SK-N-SH (cell line): ENCODE results near the gene CBX1. TPM values are rescaled to one million over a fixed set of nuclear protein-coding genes. Genes with fewer than 3 reads are reported as not detected.

Experiments
- CTCF ChIA-PET: fragments of 300-600, 350-600 bp; formaldehyde crosslinking; extraction: SDS; loops from one replicate; lab custom pipeline; 2021; lab: Yijun Ruan, JAX
- POLR2A ChIA-PET: fragments of 350-600 bp; sonication (Branson Sonifier 250); formaldehyde crosslinking; extraction: SDS; loops from one replicate; lab custom pipeline; 2020; ENCODE audit warnings: antibody characterized with exemption, inconsistent platforms; lab: Yijun Ruan, JAX
- DNase-seq: peaks from one replicate; pipeline ENCODE4 v3.0.0; 2012
- H2AFZ ChIP-seq: fragments of 200-600 bp; sonication (generic); 2 replicates; pipeline ENCODE4 v1.8.1; 2016; ENCODE audit warnings: antibody characterized with exemption, mild to moderate bottlenecking, low read depth
- H3F3A ChIP-seq: fragments of 200-600 bp; sonication (generic); replicated peaks from 2 replicates; pipeline ENCODE3; 2016; ENCODE audit warnings: antibody characterized with exemption, mild to moderate bottlenecking; ENCODE audit not compliant: insufficient read depth
- H3K27ac ChIP-seq, 2 experiments: fragments of 200-500 bp in 1 of 2; fragments of 200-600 bp in 1 of 2; sonication (Bioruptor generic) in 1 of 2; sonication (generic), shearing (Covaris generic) in 1 of 2; 2 replicates each; pipeline versions ENCODE4 v1.5.1 to v1.6.1; 2014 to 2016; ENCODE audit warnings: low read depth in 2 of 2, inconsistent platforms in 1 of 2, low read length in 1 of 2, mild to moderate bottlenecking in 1 of 2, mixed read lengths in 1 of 2
- H3K27me3 ChIP-seq: fragments of 200-600 bp; sonication (generic), shearing (Covaris generic); 2 replicates; pipeline ENCODE4 v1.6.1; 2016; ENCODE audit warnings: mixed run types; ENCODE audit not compliant: insufficient read depth
- H3K36me3 ChIP-seq, 2 experiments: fragments of 200-500 bp in 1 of 2; fragments of 200-600 bp in 1 of 2; sonication (Bioruptor generic) in 1 of 2; sonication (generic) in 1 of 2; replicated peaks in 1 of 2; 2 replicates each; pipeline versions ENCODE3 to v1.5.1; 2014 to 2016; ENCODE audit warnings: low read length in 1 of 2, mild to moderate bottlenecking in 1 of 2; ENCODE audit not compliant: insufficient read depth in 2 of 2, control insufficient read depth in 1 of 2
- H3K4me1 ChIP-seq, 2 experiments: fragments of 200-500 bp in 1 of 2; fragments of 200-600 bp in 1 of 2; sonication (Bioruptor generic) in 1 of 2; sonication (generic), shearing (Covaris generic) in 1 of 2; 2 replicates each; pipeline versions ENCODE4 v1.5.1 to v1.6.1; 2014 to 2016; ENCODE audit warnings: low read depth in 1 of 2, low read length in 1 of 2, mixed run types in 1 of 2; ENCODE audit not compliant: insufficient read depth in 2 of 2, control insufficient read depth in 1 of 2
- H3K4me2 ChIP-seq: fragments of 200-600 bp; sonication (generic), shearing (Covaris generic); 2 replicates; pipeline ENCODE4 v1.6.1; 2017; ENCODE audit warnings: mixed run types
- H3K4me3 ChIP-seq, 2 experiments: fragments of 200-500 bp in 1 of 2; fragments of 200-600 bp in 1 of 2; sonication (Bioruptor generic) in 1 of 2; sonication (generic), shearing (Covaris generic) in 1 of 2; 2 replicates each; pipeline versions ENCODE4 v1.5.1 to v1.8.1; 2014 to 2016; ENCODE audit warnings: low read depth in 2 of 2, inconsistent platforms in 1 of 2, low read length in 1 of 2, mild to moderate bottlenecking in 1 of 2, mixed read lengths in 1 of 2, moderate library complexity in 1 of 2
- H3K79me2 ChIP-seq: fragments of 200-600 bp; sonication (generic); 2 replicates; pipeline ENCODE4 v1.8.1; 2017; ENCODE audit warnings: mild to moderate bottlenecking; ENCODE audit not compliant: insufficient read depth
- H3K9ac ChIP-seq: fragments of 200-600 bp; sonication (generic); 2 replicates; pipeline ENCODE4 v1.6.1; 2017; ENCODE audit warnings: mixed run types
- H3K9me2 ChIP-seq: fragments of 200-600 bp; sonication (generic); 2 replicates; pipeline ENCODE4 v1.6.1; 2017; ENCODE audit warnings: mixed run types
- H3K9me3 ChIP-seq: fragments of 200-600 bp; sonication (generic); 2 replicates; pipeline ENCODE4 v1.6.1; 2017; ENCODE audit warnings: mixed run types, mild to moderate bottlenecking, moderate library complexity
- H4K20me1 ChIP-seq: fragments of 200-600 bp; sonication (generic); 2 replicates; pipeline ENCODE4 v1.6.1; 2017; ENCODE audit warnings: mild to moderate bottlenecking, mixed run types; ENCODE audit not compliant: insufficient read depth
- CHD2 ChIP-seq: fragments of 150-350 bp; IDR thresholded peaks from 2 replicates; pipeline ENCODE4 v1.6.1; 2018; ENCODE audit warnings: low read length; ENCODE audit not compliant: partially characterized antibody
- EZH2phosphoT487 ChIP-seq: fragments of 200-600 bp; sonication (generic); IDR thresholded peaks from 2 replicates; pipeline ENCODE4 v1.6.1; 2017; ENCODE audit warnings: low read depth, mixed run types, mild to moderate bottlenecking, antibody characterized with exemption, moderate library complexity, borderline replicate concordance
- FOSL2 ChIP-seq: IDR thresholded peaks from 2 replicates; pipeline ENCODE4 v1.4.0; 2012; ENCODE audit warnings: low read depth, mild to moderate bottlenecking, moderate library complexity, borderline replicate concordance
- FOXM1 ChIP-seq: IDR thresholded peaks from 2 replicates; pipeline ENCODE4 v1.4.0; 2012; ENCODE audit warnings: low read depth, mild to moderate bottlenecking
- GATA2 ChIP-seq: sonication (generic); formaldehyde crosslinking; IDR thresholded peaks from 2 replicates; pipeline ENCODE4 v1.5.0; 2020; ENCODE audit warnings: mild to moderate bottlenecking, missing genetic modification reagents
- JUND ChIP-seq: IDR thresholded peaks from 2 replicates; pipeline ENCODE4 v1.4.0; 2012
- MXI1 ChIP-seq: IDR thresholded peaks from 2 replicates; pipeline ENCODE4 v1.6.1; 2012; ENCODE audit warnings: mild to moderate bottlenecking, low read depth, low read length, improper control_type of control experiment
- NRF1 ChIP-seq: IDR thresholded peaks from 2 replicates; pipeline ENCODE4 v1.6.1; 2012; ENCODE audit warnings: low read depth, mild to moderate bottlenecking, low read length
- POLR2AphosphoS5 ChIP-seq: IDR thresholded peaks from 2 replicates; pipeline ENCODE4 v1.6.1; 2012; ENCODE audit warnings: low read depth, low read length
- RAD21 ChIP-seq: IDR thresholded peaks from 2 replicates; pipeline ENCODE4 v1.6.1; 2012; ENCODE audit warnings: mild to moderate bottlenecking, low read length
- RCOR1 ChIP-seq: fragments of 150-350 bp; IDR thresholded peaks from 2 replicates; pipeline ENCODE4 v1.6.1; 2017; ENCODE audit warnings: antibody characterized with exemption, low read length
- RFX5 ChIP-seq: IDR thresholded peaks from 2 replicates; pipeline ENCODE4 v1.6.1; 2012; ENCODE audit warnings: mild to moderate bottlenecking, improper control_type of control experiment, low read length
- SMC3 ChIP-seq: IDR thresholded peaks from 2 replicates; pipeline ENCODE4 v1.6.1; 2012; ENCODE audit warnings: low read depth, low read length, improper control_type of control experiment
- TAF1 ChIP-seq: IDR thresholded peaks from 2 replicates; pipeline ENCODE4 v1.6.1; 2012; ENCODE audit warnings: low read depth, mild to moderate bottlenecking, low read length, moderate library complexity, borderline replicate concordance
- TEAD4 ChIP-seq: IDR thresholded peaks from 2 replicates; pipeline ENCODE4 v1.4.0; 2012; ENCODE audit warnings: mild to moderate bottlenecking, borderline replicate concordance; ENCODE audit not compliant: insufficient read depth
- WGBS: methylation state at CpG from one replicate; pipeline ENCODE4 v1.1.6; 2017; ENCODE audit warnings: low lambda C conversion rate; 5-methylcytosine and 5-hydroxymethylcytosine counted together
- polyA plus RNA-seq, 3 experiments: library from polyadenylated mRNA; depleted of rRNA; stranded (reverse); fragments of >200 nt; gene quantifications; 2 replicates each; pipeline ENCODE4 v1.2.3, GENCODE V29; 2012
- TF ChIP-seq, protein P1 (sequence below): fragments of 150-350 bp; IDR thresholded peaks from 2 replicates; pipeline ENCODE4 v1.6.1; 2016; ENCODE audit warnings: mild to moderate bottlenecking, low read depth, low read length
- TF ChIP-seq, protein P2 (sequence below): fragments of 150-350 bp; IDR thresholded peaks from 2 replicates; pipeline ENCODE4 v1.6.1; 2017; ENCODE audit warnings: antibody characterized with exemption, low read length, low read depth, borderline replicate concordance
- TF ChIP-seq, protein P3 (sequence below): IDR thresholded peaks from 2 replicates; pipeline ENCODE4 v1.4.0; 2012; ENCODE audit warnings: low read depth, borderline replicate concordance
- TF ChIP-seq, protein P4 (sequence below): IDR thresholded peaks from 2 replicates; pipeline ENCODE4; 2012
- TF ChIP-seq, protein P5 (sequence below): fragments of 200-600 bp; sonication (generic); IDR thresholded peaks from 2 replicates; pipeline ENCODE4 v1.6.1; 2017; ENCODE audit warnings: antibody characterized with exemption, mild to moderate bottlenecking, moderate library complexity

The CBX1 gene
- polyA plus RNA-seq, 1 of the 3 experiments (the other 2 are of a cell fraction) = 102 TPM

DNA sequence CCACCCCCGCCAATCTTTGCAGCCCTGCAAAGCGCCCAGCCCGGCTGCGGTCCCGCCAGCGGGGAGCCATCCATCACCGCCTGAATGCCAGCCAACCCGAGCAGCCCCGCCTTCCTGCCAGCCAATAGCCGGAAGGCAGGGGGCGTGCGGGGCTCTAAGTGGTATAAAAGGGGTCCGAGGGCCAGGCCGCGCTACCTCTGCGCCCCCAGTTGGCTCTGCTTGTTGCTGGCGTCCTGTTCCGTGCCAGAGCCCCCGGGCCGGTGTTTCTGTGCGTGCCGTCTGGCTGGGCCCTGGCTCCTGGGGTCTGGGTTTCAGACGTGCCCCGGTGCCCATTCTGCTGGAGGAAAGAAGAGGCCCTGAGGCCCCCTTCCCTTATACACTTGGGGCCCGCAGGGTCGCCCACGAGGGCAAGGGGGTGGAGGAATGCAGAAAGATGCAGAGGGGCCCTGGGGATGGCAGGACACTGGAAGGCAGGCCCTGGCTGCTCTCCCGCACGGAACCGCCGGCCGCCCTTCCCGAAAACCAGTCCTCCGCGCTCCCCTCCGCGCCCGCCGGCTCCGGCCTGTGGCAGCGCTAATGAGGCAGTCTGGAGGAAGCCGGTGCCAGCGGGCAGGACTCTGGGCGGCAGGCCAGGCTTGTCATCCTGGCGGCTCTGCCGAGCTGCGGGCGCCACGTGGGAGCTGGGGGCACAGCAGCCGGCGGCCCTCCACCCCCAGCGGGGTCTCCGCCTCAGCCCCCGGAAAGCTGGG is 77.7 kb downstream of the CBX1 start (continued):
- TF ChIP-seq RAD21 (peak; percentile 37), CHD2 (peak; percentile 40), NRF1 (no peak), TEAD4 (0 out of 2 replicates have a peak, but pooled peaks have one; percentile 45), RCOR1 (peak; percentile 62), RFX5 (0 out of 2 replicates have a peak, but pooled peaks have one; percentile 53), FOXM1 (no peak), EZH2phosphoT487 (no peak), TAF1 (peak; percentile 16; the same call in 1 of the 2 replicates), FOSL2 (no peak)
- TF ChIP-seq, protein P1, sequence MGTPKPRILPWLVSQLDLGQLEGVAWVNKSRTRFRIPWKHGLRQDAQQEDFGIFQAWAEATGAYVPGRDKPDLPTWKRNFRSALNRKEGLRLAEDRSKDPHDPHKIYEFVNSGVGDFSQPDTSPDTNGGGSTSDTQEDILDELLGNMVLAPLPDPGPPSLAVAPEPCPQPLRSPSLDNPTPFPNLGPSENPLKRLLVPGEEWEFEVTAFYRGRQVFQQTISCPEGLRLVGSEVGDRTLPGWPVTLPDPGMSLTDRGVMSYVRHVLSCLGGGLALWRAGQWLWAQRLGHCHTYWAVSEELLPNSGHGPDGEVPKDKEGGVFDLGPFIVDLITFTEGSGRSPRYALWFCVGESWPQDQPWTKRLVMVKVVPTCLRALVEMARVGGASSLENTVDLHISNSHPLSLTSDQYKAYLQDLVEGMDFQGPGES = no peak
- TF ChIP-seq, protein P2, sequence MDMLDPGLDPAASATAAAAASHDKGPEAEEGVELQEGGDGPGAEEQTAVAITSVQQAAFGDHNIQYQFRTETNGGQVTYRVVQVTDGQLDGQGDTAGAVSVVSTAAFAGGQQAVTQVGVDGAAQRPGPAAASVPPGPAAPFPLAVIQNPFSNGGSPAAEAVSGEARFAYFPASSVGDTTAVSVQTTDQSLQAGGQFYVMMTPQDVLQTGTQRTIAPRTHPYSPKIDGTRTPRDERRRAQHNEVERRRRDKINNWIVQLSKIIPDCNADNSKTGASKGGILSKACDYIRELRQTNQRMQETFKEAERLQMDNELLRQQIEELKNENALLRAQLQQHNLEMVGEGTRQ = no peak

DNA sequence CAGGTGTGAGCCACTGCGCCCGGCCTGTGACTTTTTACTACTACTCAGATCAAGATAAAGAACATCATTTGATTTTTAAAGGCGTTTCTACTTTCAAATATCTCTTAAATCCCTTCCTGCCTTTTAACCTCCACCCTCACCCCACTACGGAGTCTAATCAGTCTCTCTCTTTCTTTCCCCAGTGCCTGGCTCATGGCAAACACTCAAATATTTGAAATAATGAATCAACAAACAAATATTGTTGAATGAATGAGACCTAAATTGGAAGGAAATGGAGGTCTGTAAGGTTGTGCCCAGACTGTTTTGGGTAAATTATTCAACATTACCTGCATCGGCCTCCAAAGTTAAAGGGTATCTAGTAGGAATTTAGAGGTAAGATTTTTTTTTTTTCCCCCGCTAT is 78.4 kb downstream of the CBX1 start:
- no peak overlapping the region for H3K9ac ChIP-seq
- no peak overlapping the region for H3K4me3 ChIP-seq
- no peaks in the 10 kb centered on the region for H3K36me3 ChIP-seq
- peaks cover 46% of the 10 kb centered on the region for H3F3A ChIP-seq
- H3K9me2 ChIP-seq = no peaks in the 10 kb centered on the region
- peak overlapping the region; percentile 100 for H3K4me2 ChIP-seq
- H3K79me2 ChIP-seq = no peaks in the 10 kb centered on the region
- peaks cover 25 to 36% of the 10 kb centered on the region in 2 experiments; a peak in 3 of 4 replicates for H3K4me1 ChIP-seq
- H3K27ac ChIP-seq = peak overlapping the region in 1 of 2 experiments; percentile 88; a peak in 1 of 4 replicates
- H3K27me3 ChIP-seq = no peaks in the 10 kb centered on the region
- H3K9me3 ChIP-seq = no peaks in the 10 kb centered on the region
- DNase-seq = peak; percentile 3
- peak overlapping the region; percentile 95; the same call in 1 of the 2 replicates for H2AFZ ChIP-seq
- POLR2A ChIA-PET = no interaction called here
- H4K20me1 ChIP-seq = no peaks in the 10 kb centered on the region
- CTCF ChIA-PET = interaction anchor here (14.6 to 31.3 kb wide), 3 partner anchors 36 to 72 kb away, joined by 496 to 1752 read pairs (median 1200); partner anchors contain the start of genes CDK5RAP3, NFE2L1, PNPO and PRR15L
- WGBS = 65% methylated on average over 6 of the region's 6 CpGs
- TF ChIP-seq FOXM1 (no peak), GATA2 (CRISPR knock-in tag) (no peak), RAD21 (no peak), TEAD4 (no peak), JUND (no peak), TAF1 (no peak), SMC3 (no peak), MXI1 (no peak), POLR2AphosphoS5 (no peak)
- TF ChIP-seq, protein P1 = no peak
- TF ChIP-seq, protein P3, sequence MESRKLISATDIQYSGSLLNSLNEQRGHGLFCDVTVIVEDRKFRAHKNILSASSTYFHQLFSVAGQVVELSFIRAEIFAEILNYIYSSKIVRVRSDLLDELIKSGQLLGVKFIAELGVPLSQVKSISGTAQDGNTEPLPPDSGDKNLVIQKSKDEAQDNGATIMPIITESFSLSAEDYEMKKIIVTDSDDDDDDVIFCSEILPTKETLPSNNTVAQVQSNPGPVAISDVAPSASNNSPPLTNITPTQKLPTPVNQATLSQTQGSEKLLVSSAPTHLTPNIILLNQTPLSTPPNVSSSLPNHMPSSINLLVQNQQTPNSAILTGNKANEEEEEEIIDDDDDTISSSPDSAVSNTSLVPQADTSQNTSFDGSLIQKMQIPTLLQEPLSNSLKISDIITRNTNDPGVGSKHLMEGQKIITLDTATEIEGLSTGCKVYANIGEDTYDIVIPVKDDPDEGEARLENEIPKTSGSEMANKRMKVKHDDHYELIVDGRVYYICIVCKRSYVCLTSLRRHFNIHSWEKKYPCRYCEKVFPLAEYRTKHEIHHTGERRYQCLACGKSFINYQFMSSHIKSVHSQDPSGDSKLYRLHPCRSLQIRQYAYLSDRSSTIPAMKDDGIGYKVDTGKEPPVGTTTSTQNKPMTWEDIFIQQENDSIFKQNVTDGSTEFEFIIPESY = no peak
- TF ChIP-seq, protein P4, sequence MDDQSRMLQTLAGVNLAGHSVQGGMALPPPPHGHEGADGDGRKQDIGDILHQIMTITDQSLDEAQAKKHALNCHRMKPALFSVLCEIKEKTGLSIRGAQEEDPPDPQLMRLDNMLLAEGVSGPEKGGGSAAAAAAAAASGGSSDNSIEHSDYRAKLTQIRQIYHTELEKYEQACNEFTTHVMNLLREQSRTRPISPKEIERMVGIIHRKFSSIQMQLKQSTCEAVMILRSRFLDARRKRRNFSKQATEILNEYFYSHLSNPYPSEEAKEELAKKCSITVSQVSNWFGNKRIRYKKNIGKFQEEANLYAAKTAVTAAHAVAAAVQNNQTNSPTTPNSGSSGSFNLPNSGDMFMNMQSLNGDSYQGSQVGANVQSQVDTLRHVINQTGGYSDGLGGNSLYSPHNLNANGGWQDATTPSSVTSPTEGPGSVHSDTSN = no peak
- TF ChIP-seq, protein P5, sequence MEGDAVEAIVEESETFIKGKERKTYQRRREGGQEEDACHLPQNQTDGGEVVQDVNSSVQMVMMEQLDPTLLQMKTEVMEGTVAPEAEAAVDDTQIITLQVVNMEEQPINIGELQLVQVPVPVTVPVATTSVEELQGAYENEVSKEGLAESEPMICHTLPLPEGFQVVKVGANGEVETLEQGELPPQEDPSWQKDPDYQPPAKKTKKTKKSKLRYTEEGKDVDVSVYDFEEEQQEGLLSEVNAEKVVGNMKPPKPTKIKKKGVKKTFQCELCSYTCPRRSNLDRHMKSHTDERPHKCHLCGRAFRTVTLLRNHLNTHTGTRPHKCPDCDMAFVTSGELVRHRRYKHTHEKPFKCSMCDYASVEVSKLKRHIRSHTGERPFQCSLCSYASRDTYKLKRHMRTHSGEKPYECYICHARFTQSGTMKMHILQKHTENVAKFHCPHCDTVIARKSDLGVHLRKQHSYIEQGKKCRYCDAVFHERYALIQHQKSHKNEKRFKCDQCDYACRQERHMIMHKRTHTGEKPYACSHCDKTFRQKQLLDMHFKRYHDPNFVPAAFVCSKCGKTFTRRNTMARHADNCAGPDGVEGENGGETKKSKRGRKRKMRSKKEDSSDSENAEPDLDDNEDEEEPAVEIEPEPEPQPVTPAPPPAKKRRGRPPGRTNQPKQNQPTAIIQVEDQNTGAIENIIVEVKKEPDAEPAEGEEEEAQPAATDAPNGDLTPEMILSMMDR = no peak
